Common myeloid progenitor, CD34-positive (primary cell): ENCODE results near the gene LRMDA.
A peak's percentile ranks its signal among the peaks of the same experiment; 100 is the strongest.

Source experiments
- CTCF ChIA-PET: fragments of 350-600 bp; sonication (Branson Sonifier 250); formaldehyde crosslinking; loops from one replicate; lab custom pipeline; 2021; ENCODE audit warnings: antibody characterized with exemption; lab: Charles Lee
- POLR2A ChIA-PET: fragments of 350-600 bp; sonication (Branson Sonifier 250); formaldehyde crosslinking; loops from one replicate; lab custom pipeline; 2021; ENCODE audit warnings: antibody characterized with exemption; lab: Charles Lee
- DNase-seq, 3 donors: peaks; one replicate each; pipeline versions ENCODE4 v3.0.0 to v3.0.0-alpha.2; 2013
- H3K27ac ChIP-seq, 2 experiments: 1 replicate in 1 of 2; 2 replicates in 1 of 2; pipeline ENCODE4 v1.7.0; 2013; ENCODE audit warnings: inconsistent platforms in 2 of 2, low read length in 2 of 2, mild to moderate bottlenecking in 2 of 2, low read depth in 1 of 2, moderate library complexity in 1 of 2; ENCODE audit not compliant: severe bottlenecking in 2 of 2, insufficient read depth in 1 of 2, poor library complexity in 1 of 2
- H3K27me3 ChIP-seq, 5 experiments: replicated peaks in 2 of 5; 1 replicate in 3 of 5; 2 replicates in 2 of 5; pipeline versions ENCODE4 v1.6.1 to v1.7.0; 2013; ENCODE audit warnings: low read length in 4 of 5, mild to moderate bottlenecking in 2 of 5, moderate library complexity in 2 of 5, inconsistent platforms in 1 of 5; ENCODE audit not compliant: insufficient read depth in 5 of 5, control insufficient read depth in 4 of 5
- H3K36me3 ChIP-seq, 4 experiments: 1 replicate in 2 of 4; 2 replicates in 2 of 4; pipeline versions ENCODE4 v1.6.1 to v1.7.0; 2013; ENCODE audit warnings: low read length in 3 of 4, control low read depth in 1 of 4, mild to moderate bottlenecking in 1 of 4; ENCODE audit not compliant: control insufficient read depth in 4 of 4, insufficient read depth in 4 of 4
- H3K4me1 ChIP-seq, 4 experiments: 1 replicate in 3 of 4; 2 replicates in 1 of 4; pipeline versions ENCODE4 v1.6.1 to v1.7.1; 2013; ENCODE audit warnings: low read length in 3 of 4, mild to moderate bottlenecking in 3 of 4, control low read depth in 1 of 4, inconsistent platforms in 1 of 4, moderate library complexity in 1 of 4; ENCODE audit not compliant: control insufficient read depth in 4 of 4, insufficient read depth in 4 of 4; ENCODE audit errors: control extremely low read depth in 1 of 4
- H3K4me3 ChIP-seq, 7 experiments: 1 replicate in 4 of 7; 2 replicates in 3 of 7; pipeline versions ENCODE4 v1.5.1 to v1.7.0; 2013; ENCODE audit warnings: mild to moderate bottlenecking in 7 of 7, low read length in 6 of 7, moderate library complexity in 6 of 7, inconsistent platforms in 2 of 7, low read depth in 2 of 7, control low read depth in 1 of 7; ENCODE audit not compliant: insufficient read depth in 4 of 7, control insufficient read depth in 1 of 7; ENCODE audit errors: extremely low read depth in 1 of 7
- H3K9me3 ChIP-seq, 5 experiments: 1 replicate in 4 of 5; 2 replicates in 1 of 5; pipeline versions ENCODE4 v1.6.1 to v1.7.1; 2013; ENCODE audit warnings: low read length in 4 of 5, mild to moderate bottlenecking in 2 of 5, inconsistent platforms in 1 of 5, low read depth in 1 of 5, moderate library complexity in 1 of 5; ENCODE audit not compliant: control insufficient read depth in 4 of 5, insufficient read depth in 2 of 5; ENCODE audit errors: control extremely low read depth in 1 of 5
- WGBS: methylation state at CpG from one replicate; pipeline ENCODE4 v1.1.5; 2013; ENCODE audit not compliant: insufficient coverage; 5-methylcytosine and 5-hydroxymethylcytosine counted together

LRMDA gene

DNA sequence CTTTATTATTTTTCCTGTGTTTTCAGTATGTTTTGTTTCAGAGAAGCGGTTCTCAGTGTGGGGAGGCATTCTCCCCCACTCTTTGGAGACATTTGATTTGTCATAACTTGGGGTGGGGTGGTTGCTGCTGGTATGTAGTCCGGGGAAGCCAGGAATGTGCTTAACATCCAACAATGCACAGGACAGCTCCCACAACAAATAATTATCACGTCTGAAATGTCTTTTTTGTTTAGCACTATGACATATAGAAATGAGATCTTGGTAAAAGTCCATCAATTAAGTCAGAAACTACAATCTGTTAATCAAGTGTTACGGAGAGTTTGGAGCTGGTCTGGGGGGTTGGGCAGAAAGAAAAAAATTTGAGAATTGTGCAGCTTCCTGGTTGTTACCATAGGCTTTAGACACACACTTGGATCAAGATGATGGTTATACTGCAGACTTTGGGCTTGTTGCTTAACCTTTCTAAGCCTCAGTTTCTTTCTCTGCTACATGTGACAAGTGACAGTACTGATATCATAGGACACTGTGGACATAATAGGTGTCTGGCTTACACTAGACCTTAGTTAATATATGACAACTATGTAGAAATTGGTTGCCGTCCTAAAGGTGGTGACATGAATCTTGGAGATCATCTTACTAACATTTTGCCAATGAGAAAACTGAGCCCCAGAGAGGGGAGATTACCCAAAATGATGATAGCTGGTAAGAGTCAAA, 113.7 kb downstream of the LRMDA start:
- Histone ChIP-seq H3K4me3 (no peak overlapping the region), H3K36me3 (no peaks in the 10 kb centered on the region), H3K27me3 (no peaks in the 10 kb centered on the region), H3K27ac (no peak overlapping the region), H3K9me3 (no peaks in the 10 kb centered on the region), H3K4me1 (peaks cover 21 to 50% (median 32%) of the 10 kb centered on the region in 4 experiments)
- ChIA-PET POLR2A (interaction anchor here (0.6 kb wide), 2 partner anchors 143 to 267 kb away, joined by 3 to 5 read pairs; no protein-coding TSS in a partner anchor), CTCF (interaction anchor here (0.8 to 1.6 kb wide), 3 partner anchors 8 to 144 kb away, joined by 4 to 5 read pairs (median 5); partner anchors contain the start of gene ZNF503)
- 100% methylated on average over 1 of the region's 5 CpGs for WGBS
- no peak for DNase-seq

GRCh38 chr10:75546004-75546403, 114.6 kb downstream of the LRMDA start:
- peak in 1 of 3 donors; percentile 26 for DNase-seq
- H3K4me3 ChIP-seq: no peak overlapping the region
- peaks cover 21 to 50% (median 32%) of the 10 kb centered on the region in 4 experiments for H3K4me1 ChIP-seq
- ChIA-PET POLR2A (no interaction called here), CTCF (interaction anchor here (1.2 to 1.6 kb wide), 2 partner anchors 9 to 145 kb away, joined by 5 read pairs; partner anchors contain the start of gene ZNF503)
- H3K27me3 ChIP-seq: no peaks in the 10 kb centered on the region
- H3K9me3 ChIP-seq: no peaks in the 10 kb centered on the region
- H3K36me3 ChIP-seq: no peaks in the 10 kb centered on the region
- no peak overlapping the region for H3K27ac ChIP-seq

DNA sequence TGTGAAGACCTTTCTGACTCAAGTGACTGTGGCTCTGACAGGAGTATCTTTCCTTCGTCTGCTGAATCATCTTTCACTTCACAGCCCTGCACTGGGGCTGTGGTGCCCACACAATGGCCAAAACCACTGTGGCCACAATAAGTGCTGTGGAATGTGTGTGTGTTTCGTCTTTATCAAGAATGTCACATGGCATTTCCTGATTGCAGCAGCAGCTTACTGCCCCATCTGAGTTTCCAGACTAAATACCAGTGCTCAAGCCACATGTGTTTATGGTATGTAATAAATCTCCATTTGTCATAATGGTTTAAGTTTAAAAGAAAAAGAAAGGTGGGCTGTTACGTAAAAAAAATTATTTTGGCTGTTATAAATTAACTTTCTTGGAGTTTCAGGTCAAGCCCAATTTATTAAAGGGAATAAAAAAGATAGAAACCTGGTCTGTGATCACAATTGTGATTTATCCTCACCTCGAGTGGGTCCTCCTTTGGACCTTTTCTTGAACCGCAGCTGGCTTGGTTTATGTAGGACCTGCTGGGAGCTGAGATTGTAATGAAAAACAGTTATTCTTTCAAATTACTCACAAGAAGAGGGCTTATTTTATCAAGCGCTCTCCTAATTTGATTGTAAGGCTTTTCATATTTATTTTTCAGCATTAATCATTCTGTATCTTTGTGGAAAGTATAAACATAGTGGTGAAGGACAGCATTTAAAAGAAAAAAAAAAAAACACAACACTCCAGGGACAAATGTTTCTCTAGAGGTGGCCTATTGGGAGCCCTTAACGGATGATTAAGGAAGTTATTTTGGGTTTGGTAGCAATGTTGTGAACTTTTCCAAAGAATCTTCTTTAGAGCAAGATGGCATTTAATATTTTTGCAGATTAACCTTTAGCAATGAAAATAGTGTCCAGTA, 116.2 kb downstream of the LRMDA start:
- H3K27me3 ChIP-seq: no peaks in the 10 kb centered on the region
- POLR2A ChIA-PET: no interaction called here
- H3K9me3 ChIP-seq: peaks cover 0 to 8% (median 3%) of the 10 kb centered on the region in 5 experiments
- peaks cover 21 to 50% (median 29%) of the 10 kb centered on the region in 4 experiments for H3K4me1 ChIP-seq
- DNase-seq: peak; percentile 74 to 97 (median 94)
- 0% methylated on average over 2 of the region's 7 CpGs for WGBS
- peak overlapping the region in 1 of 2 experiments; percentile 26 for H3K27ac ChIP-seq
- H3K36me3 ChIP-seq: no peaks in the 10 kb centered on the region
- CTCF ChIA-PET: interaction anchor here (1.0 kb wide), 2 partner anchors 10 to 58 kb away, joined by 3 read pairs; no protein-coding TSS in a partner anchor
- peak overlapping the region in 2 of 7 experiments; percentile 27 to 54 for H3K4me3 ChIP-seq

GRCh38 chr10:75548356-75548755, 116.9 kb downstream of the LRMDA start:
- DNase-seq: peak in 2 of 3 donors; percentile 41 to 56
- H3K4me1 ChIP-seq: peaks cover 23 to 53% (median 31%) of the 10 kb centered on the region in 4 experiments
- peak overlapping the region in 1 of 7 experiments; percentile 3 for H3K4me3 ChIP-seq
- H3K36me3 ChIP-seq: no peaks in the 10 kb centered on the region
- ChIA-PET CTCF (interaction anchor here (1.0 kb wide), 1 partner anchor 10 kb away, joined by 3 read pairs; no protein-coding TSS in a partner anchor), POLR2A (interaction anchor here (0.6 kb wide), 1 partner anchor 104 kb away, joined by 3 read pairs; no protein-coding TSS in a partner anchor)
- WGBS: no CpG with 5 or more reads among the region's 1 CpG
- no peaks in the 10 kb centered on the region for H3K27me3 ChIP-seq
- no peak overlapping the region for H3K27ac ChIP-seq
- peaks cover 0 to 9% (median 3%) of the 10 kb centered on the region in 5 experiments for H3K9me3 ChIP-seq

- H3K36me3 ChIP-seq: no peaks in the 10 kb centered on the region
- ChIA-PET CTCF (no interaction called here), POLR2A (no interaction called here)
- DNase-seq: no peak
- peaks cover 26 to 49% (median 35%) of the 10 kb centered on the region in 4 experiments for H3K4me1 ChIP-seq
- H3K27ac ChIP-seq: no peak overlapping the region
- no peaks in the 10 kb centered on the region for H3K27me3 ChIP-seq
- H3K9me3 ChIP-seq: peaks cover 0 to 9% (median 3%) of the 10 kb centered on the region in 5 experiments
- H3K4me3 ChIP-seq: no peak overlapping the region
Observed at GRCh38 chr10:75550191-75550590, 118.8 kb downstream of the LRMDA start.

GRCh38 chr10:75552171-75552570, 120.7 kb downstream of the LRMDA start:
- CTCF ChIA-PET: interaction anchor here (1.6 kb wide), 1 partner anchor 10 kb away, joined by 5 read pairs; no protein-coding TSS in a partner anchor
- Histone ChIP-seq H3K4me3 (no peak overlapping the region), H3K4me1 (peaks cover 21 to 35% (median 27%) of the 10 kb centered on the region in 4 experiments), H3K9me3 (peaks cover 0 to 9% (median 4%) of the 10 kb centered on the region in 5 experiments), H3K27ac (no peak overlapping the region), H3K36me3 (no peaks in the 10 kb centered on the region), H3K27me3 (no peaks in the 10 kb centered on the region)
- DNase-seq: peak in 1 of 3 donors; percentile 49
- POLR2A ChIA-PET: interaction anchor here (0.7 kb wide), 1 partner anchor 38 kb away, joined by 3 read pairs; no protein-coding TSS in a partner anchor
- WGBS: no CpG with 5 or more reads among the region's 1 CpG
